Right ventricle myocardium inferior (tissue), 1 donor: ENCODE data around the gene SGCE. TPM values are rescaled to one million over a fixed set of nuclear protein-coding genes. Genes with fewer than 3 reads are reported as not detected.

Experiments
- total RNA-seq: library from RNA; stranded (reverse); fragmentation: NEBNext Ultra II Directional; extraction: Animal tissue kit (Norgen Biotek cat#: 25700); gene quantifications from one replicate; pipeline ENCODE4 v1.2.1, GENCODE V29; 2021
- donor health status: DM: no; HTN: yes; CAD: no; lungs with severe emphysema.

SGCE gene
- total RNA-seq, 1 donor from 2014 or later: 23.7 TPM

Other genes starting within 250 kb of the SGCE start
- 17.9 TPM for gene CASD1, start 146.3 kb downstream of the SGCE start, total RNA-seq